Fibroblast of skin of left quadriceps (primary cell): ENCODE data around the gene RSU1.

ENCODE experiments used
- DNase-seq, 2 experiments: peaks; one replicate each; pipeline ENCODE4 v3.0.0-alpha.2; 2013; ENCODE audit warnings: low read depth in 2 of 2

Gene RSU1

DNA sequence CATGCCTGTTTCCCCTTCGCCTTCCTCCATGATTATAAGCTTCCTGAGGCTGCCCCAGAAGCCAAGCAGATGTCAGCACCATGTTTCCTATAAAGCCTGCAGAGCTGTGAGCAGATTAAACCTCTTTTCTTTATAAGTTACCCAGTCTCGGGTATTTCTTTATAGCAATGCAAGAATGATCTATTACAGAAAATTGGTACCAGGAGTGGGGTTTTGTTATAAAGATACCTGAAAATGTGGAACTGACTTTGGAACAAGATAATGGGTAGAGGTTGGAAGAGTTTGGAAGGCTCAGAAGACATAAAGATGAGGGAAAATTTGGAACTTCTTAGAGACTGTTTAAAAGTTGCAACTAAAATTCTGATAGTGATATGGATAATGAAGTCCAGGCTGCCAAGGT is 4.8 kb upstream of the RSU1 start:
- DNase-seq: no peak

DNA sequence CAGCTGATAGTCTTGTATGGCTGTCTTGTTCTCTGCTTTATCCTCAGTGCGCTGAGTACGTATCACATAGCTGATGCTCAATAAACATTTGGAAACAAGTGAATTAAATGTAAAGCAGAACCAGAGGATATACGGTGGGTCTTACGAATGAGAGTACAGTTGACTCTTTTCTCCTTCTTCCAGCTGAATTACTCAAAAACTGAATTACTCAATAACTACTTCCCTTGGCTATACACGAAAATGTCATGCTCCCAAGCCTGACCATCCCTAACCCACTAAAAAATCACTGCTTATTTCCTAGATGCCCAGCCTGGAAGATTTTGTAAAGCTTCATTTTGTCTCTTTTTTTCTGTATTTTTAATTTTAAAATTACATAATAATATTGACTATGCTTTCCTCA is 3.2 kb upstream of the RSU1 start:
- no peak for DNase-seq

DNA sequence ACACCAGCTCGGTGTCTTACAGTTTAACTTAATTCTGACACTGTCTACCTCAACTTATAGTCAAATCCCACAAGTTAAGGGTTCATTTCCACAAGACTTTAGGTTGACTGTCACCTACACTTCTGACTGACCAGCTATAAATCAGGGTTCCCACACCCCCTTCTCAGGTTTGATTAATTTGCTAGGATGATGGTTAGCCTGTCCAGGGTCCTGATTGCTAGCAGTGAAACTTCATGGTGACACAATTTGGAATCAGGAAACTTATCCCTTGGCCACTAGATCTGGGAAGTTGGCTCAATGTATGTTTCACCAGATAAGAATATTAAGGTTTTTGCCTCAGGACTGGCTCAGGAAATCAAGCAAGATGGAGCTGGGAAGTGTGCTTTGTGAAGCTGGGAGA is 2.8 kb upstream of the RSU1 start:
- no peak for DNase-seq

DNA sequence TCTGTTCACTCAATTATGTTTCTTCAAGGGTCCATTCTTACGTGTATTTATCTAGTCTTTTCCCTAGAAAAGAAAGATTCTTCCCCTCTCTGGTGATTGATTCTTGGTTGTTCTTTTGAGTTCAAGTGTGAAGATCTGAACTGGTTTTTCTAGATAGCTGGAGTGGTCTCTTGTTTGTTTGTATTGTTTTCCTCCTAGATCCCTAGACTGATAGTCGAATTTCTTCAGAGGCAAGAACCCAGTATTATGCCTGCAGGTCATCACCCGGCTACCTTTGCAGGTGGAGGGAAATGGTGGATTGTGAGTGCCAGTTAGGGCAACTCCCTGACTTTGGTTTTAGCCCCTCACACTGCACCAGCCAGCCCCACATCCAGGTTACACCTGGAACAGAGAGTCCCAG is 2.2 kb upstream of the RSU1 start:
- DNase-seq: no peak

DNA sequence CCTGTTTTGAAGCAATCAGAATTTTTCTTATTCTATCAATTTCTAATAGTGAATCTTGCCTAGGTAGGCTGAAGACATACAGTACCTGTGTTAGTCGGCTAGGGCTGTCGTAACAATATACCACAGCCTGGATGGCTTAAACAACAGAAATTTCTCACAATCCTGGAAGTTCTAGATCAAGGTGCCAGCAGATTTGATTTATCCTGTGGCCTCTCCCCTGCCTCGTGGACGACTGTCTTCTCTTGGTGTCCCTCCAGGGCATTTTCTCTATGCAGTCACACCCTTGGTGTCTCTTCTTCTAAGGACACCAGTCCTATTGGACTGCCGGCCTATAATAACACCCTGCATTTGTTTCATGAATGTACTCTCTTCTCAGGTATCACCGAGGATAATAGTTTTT is 1.8 kb upstream of the RSU1 start:
- no peak for DNase-seq

DNA sequence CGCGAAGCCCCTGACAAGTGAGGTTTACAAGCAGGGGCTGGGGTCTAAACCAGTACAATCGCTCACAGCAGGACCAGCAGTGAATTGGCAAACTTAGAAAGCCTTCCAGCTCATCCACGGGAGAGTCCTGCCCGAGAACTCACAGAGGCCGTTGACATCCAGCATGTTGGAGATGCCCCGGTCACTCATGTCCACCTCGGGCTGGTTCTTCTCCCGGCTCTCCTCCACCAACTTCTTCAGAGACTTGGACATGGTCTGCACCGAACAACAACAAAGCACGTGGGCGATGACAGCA is 447 bp downstream of the RSU1 start:
- DNase-seq: no peak

DNA sequence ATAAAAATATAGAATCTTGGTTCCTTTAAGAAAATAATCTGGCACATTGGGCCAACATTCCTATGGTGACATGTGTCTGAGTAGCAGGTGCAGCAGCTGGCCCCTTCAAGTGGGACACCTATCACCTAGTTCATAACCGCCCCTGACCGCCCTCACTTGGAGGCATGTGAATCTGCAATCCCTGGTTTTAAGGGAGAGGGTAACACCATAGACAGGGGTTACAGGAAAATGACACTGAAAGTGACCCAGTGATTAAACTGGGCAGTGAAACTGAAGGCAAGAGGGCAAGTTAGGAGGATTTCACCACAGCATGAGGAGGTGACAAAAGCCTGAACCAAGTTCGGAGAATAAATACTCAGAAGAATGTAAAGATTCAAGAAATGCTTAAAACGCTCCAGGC is 1.1 kb downstream of the RSU1 start:
- DNase-seq: no peak

DNA sequence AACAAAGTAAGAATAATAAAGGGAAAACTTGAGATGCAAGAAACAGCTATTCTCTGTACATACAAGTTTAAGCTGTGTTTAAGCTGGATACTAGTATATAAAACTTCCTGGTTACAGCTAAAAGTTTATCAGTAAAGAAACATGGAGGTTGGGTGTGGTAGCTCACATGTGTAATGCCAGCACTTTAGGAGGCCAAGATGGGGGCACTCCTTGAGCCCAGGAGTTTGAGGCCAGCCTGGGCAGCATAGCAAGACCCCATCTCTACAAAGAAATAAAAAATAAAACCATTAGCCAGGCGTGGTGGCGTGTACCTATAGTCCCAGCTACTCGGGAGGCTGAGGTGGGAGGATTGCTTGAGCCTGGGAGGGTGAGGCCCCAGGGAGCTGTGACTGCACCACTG is 3.2 kb downstream of the RSU1 start:
- no peak for DNase-seq

DNA sequence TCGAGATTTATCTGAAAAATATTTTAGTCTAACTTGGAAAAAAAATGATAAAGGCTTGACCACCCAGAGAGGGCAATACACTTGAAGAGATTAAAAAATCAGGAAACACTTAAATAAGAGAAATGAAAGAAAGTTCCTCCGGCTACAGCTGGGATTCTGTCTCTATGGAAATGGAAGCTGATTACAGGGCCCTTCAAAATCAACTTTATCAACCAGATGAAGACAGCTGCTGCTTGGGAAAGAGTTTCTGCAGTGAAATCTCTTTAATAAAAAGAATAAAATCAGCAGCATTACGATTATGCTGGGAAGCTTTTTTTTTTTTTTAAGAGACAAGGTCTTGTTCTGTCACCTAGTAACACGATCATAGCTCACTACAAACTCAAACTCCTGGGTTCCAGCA is 4.5 kb downstream of the RSU1 start:
- no peak for DNase-seq

DNA sequence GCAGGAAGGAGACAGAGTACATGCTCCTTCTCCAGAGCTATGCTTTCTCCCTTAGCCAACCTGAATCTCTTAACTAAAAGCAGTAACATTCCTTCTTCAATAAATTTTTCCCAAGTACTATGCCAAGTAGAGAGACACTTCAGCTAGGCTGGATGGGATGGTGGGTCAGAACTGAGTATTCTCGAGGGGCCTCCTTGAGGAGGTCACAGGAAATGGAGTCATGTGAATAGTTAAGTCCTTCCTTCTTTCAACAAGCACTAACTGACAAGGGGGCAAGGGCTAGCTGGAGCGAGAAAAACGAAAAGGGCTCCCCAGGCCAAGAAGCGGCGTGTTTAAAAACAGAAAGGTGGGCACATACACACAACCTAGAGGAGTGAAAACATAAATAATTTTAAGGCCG is 5.5 kb downstream of the RSU1 start:
- DNase-seq: no peak

DNA sequence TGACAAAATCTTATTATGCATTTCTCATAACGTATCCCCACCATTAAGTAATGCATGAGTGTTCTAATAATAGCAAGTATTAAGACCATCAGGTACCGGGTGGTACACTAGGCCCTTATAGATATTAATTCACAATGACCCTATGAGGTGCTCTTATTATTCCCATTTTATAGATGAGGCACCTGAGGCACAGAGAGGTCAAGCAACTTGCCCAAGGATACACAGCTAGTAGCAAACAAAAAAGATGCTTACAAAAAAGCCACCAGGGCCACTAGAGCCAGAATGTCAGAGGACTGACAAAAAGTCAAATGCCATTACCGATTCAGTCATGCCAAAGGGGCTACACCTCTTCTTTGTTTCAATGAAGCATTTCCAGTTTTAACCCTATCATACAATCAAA is 5.9 kb downstream of the RSU1 start:
- no peak for DNase-seq

DNA sequence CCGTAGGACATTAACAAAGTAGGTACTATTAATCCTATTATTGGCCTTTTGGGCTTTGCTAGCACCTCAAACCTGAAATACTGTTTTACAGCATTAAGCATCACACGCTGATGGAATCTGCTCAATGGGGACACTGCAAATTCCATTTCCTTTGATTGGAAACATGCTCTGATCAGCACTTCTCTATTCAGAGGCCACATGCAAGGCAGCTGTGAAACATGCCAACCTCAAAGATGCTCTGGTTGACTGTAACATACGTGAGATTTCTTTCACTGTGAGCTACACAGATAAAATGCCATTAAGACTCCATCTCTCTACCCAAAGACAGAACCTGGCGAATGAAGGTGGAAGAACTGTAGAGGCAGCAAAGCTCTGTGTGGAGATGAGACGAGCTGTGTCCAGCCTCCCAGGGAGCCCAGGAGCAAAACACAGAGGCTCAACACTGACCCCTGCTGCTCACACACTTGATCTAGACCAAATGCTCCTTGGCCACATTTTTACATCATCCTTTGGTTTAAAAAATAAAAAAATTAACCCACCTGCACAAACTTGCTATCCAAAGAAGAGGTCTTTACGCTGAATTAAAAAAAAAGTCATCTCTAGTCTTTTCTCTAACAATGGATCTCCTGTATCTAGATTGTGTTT is 8.0 kb downstream of the RSU1 start:
- DNase-seq: no peak

DNA sequence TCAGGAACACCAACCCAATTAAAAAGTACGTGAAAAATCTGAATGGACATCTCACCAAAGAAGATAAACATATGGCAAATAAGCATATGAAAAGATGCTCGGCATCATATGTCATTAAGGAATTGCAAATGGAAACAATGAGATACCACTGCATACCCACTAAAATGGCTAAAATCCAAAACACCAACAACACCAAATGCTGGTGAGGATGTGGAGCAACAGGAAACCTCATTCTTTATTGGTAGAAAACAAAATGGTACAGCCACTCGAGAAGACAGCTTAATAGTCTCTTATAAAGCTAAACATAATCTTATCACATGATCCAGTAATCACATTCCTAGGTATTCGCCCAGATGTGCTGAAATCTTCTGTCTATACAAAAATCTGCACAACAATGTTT is 13.1 kb downstream of the RSU1 start:
- no peak for DNase-seq

DNA sequence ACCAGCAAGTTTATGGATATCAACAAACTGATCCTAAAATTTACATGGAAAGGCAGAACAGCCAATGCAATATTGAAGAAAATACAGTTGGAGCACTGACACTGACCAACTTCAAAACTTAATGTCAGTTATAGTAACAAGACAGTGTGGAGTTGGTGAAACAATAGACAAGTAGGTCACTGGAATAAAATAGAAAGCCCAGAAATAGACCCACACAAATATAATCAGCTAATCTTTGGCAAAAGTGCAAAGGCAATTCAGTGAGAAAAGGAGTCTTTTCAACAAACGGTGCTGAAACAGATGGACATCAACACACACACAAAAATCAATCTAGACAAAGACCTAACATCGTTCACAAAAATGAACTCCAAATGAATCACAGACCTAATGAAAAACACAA is 13.8 kb downstream of the RSU1 start:
- DNase-seq: no peak

DNA sequence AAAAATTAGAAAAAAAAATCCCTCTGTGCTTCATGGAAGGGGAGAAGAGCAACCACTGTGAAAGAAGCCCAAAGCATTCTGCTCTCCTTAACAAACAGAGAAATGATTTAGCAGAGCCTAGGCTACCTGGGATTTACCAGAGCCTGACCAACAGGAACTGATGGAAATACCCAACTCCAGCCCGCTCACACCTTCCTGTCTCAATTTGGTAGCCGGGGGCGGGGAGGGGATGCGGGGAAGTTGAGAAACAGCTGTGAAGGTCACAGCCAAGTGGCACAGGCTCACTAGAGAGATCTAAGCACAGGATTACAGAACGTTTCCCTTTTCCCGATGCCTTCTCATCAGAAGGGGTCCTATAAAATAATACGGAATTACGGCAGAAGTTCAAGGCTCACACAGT is 17.6 kb downstream of the RSU1 start:
- DNase-seq: no peak

DNA sequence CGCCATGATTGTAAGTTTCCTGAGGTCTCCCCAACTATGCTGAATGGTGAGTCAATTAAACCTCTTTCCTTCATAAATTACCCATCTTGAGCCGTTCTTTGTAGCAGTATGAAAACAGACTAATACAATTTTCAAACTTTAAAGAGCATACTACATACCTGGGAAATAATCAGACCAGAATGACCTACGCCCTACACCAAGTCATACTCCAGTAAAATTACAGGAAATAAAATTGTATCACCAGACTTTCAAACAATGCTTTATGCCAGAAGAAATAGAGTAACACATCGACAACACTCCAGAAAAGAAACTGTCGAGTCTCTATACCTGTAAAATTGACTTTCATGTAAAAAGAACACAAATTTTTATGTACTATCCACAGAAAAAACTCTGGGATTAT is 18.7 kb downstream of the RSU1 start:
- DNase-seq: no peak

DNA sequence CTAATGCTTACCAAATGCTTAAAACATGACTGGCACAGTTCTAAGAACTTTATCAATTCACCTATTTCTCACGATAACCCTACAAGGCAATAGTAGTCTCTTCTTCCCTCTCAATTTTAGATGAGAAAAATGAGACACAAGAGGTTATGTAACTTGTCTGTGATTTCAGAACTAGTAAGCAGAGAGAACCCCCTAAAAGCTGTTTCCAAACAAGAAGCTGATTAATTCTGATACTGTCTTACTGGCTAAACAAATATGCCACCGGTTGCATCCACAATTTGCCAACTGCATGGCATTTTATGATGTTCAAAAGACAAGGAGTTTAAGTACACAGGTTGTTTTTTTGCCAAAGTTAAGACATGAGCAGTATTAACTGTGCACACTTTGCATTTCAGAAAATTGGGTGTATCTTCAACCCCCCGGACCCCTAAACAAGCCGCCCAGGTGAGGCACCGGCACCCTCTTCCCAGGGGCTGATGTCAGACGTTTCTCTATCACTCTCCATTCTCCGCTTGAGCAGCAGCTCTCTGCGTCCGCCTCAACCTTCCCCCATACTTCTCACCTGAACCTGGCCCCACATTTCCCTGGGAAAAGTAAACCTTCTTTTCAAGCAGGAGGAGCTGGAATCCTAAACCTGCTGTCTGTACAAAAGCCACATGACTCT is 21.7 kb downstream of the RSU1 start:
- DNase-seq: no peak

DNA sequence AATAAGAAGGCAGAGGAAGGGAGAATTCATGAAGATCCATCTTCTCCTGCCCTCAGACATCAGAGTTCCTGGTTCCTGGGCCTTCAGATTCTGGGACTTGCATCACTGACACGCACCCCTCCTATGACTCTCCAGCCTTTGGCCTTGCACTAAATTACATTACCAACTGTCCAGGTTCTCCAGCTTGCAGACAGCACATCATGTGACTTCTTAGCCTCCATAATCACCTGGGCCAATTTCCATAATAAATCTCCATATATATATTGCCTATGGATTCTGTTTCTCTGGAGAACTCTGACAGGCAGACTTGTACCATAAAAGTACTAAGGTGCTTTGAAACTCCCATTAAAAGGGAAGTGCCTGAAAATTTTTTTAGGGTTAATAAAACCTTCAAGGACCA is 23.2 kb downstream of the RSU1 start:
- no peak for DNase-seq

DNA sequence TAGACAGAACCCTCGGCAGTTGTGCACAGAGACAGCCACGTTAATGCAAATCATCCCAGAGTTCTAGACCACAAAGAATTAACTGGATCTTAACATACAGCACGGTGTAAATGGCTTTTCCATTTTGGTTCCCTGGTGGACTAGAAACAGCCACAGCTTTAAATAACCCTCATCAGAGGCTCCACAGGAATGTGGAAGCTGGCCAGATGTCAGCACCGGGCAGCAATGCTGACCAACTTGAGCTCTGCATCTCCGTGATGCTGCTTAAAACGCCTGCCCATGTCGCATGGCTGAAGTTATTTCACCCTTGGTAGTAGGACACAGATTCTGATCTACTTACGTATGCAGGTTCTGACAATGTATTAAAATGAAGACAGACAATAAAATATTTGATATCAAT is 24.5 kb downstream of the RSU1 start:
- no peak for DNase-seq

DNA sequence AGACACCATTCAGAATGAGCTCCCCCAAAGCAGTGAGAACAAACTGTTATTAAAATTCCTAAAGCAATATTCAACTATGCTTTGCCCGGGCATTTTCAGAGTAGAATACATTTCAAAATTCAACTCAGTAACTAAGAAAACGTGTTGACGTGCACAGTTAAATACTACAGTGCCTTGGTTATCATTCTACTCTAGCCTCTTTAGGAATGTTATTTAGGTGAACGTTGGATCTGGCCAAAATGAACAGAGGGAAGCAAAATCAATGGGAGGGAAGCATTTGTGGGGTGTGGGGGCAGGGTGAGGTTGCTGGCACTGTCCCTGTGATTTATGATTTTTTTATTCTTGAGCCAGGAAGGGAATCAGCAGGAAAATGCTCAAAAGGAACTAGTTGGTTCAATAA is 27.5 kb downstream of the RSU1 start:
- no peak for DNase-seq

DNA sequence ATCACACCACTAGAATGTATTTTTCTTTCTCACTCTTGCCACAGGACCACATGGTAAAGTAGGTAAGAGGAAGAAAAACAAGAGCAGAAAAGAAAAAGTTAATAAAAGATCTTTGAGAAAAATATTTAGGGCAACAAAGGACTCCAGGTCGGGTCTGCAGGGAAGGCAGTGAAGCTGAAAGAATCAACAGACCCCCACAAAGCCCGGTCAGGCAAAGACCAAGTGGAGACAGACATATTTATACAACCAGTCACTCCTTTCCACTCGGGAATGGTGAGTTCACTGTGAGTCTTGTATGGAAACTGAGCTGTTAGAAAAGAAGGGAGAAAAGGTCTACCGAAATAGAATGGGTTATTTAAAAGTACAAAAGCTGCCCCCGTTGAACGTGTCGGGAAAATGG is 28.0 kb downstream of the RSU1 start:
- DNase-seq: no peak

DNA sequence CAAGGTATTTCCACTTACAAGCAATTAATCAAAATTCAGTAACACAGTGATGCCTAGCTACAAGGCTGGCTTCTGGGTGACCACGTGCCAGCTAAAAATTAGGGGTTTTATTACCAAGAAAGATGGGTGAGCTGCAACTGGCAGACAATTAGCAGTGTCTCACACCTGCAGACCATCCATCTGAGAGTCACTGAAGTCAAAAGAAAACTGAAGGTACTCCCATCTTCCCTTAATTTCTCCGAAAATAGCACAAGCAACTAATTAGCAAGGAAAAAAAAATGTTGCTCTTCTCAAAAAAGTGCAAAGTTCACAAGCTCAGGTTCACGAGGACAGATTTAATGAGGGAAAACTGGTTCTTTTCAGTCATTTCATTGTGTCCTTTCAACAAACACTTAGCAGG is 28.4 kb downstream of the RSU1 start:
- no peak for DNase-seq

DNA sequence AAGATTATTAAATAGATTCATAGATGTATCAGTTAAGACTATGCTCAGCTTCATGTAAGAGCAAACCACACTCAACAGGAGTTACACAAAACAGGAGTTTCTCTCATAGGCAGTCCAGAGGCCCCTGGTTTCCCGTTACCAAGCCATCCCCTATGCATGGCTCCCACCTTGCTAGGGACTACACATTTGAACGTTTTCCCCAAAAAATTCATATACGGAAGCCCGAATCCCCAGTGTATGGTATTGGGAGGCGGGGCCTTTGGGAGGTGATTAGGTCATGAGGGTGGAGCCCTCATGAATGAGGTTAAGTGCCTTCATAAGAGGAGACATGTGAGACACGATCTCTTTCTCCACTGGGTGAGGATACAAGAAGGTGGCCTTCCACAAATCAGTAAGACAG is 29.1 kb downstream of the RSU1 start:
- DNase-seq: no peak

DNA sequence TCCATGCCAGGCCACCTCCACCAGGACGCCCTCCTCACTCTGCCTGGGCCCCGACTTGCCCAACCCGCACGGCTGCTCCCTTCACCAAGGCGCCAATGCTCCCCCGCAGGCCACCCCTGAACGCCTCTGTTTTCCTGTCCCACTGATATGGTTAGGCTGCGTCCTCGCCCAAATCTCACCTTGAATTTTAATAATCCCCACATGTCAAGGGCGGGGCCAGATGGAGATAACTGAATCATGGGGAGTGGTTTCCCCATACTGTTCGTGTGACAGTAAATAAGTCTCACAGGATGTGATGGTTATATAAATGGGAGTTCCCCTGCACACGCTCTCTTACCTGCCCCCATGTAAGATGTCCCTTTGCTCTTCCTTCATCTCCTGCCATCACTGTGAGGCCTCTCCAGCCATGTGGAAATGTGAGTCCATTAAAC is 29.8 kb downstream of the RSU1 start:
- DNase-seq: no peak
